ENCODE data around the gene MICA. TPM values are rescaled to one million over a fixed set of nuclear protein-coding genes. Genes with fewer than 3 reads are reported as not detected.

Gene MICA
- total and polyA plus RNA-seq, 5 experiments from 2014 or later = 3.7 to 21.9 (median 5.8) TPM

GRCh38 chr6:31464252-31465184 is 61.1 kb downstream of the MICA start:
- Mint-ChIP-seq H3K27me3 (no peaks in the 10 kb centered on the region), H3K27ac (peak overlapping the region; percentile 97 to 100 (median 99)), H3K36me3 (peaks cover 12 to 46% (median 36%) of the 10 kb centered on the region in 3 donors)

More at GRCh38 chr6:31464252-31465184, 61.1 kb downstream of the MICA start:
- Mint-ChIP-seq H3K9me3 (peaks cover 0 to 2% (median 0%) of the 10 kb centered on the region in 9 donors), H3K4me1 (peaks cover 49 to 76% (median 72%) of the 10 kb centered on the region in 4 donors), H3K4me3 (peak overlapping the region; percentile 98 to 100 (median 99))
- DNase-seq (peak in 1 of 10 donors; percentile 24), ATAC-seq (no peak)
- POLR2A ChIA-PET = interaction anchor here (0.6 to 0.8 kb wide), 2 partner anchors 10 to 63 kb away, joined by 3 read pairs; no protein-coding TSS in a partner anchor

Small RNA genes within 50 kb of the gene (microRNA-seq; reads per million reads assigned to microRNA genes)
- 1.4 reads per million for gene MIR6891 (ENCODE audit: borderline microRNAs expressed)

Other genes with a start within 250 kb of the MICA start
- 10 to 100 TPM; 36.4 to 37.8 TPM for gene CCHCR1, start 245.8 kb upstream of the MICA start, total RNA-seq
- gene CCHCR1, start 245.8 kb upstream of the MICA start, polyA plus RNA-seq = 1 to 10 TPM; 6.3 to 9.2 (median 6.4) TPM
- gene TCF19, start 245.0 kb upstream of the MICA start, total RNA-seq = 10 to 100 TPM in 1 of 2 experiments, 1 to 10 TPM in 1; 9.3 to 10.2 TPM
- gene TCF19, start 245.0 kb upstream of the MICA start, polyA plus RNA-seq = 1 to 10 TPM; 5.6 to 9.7 (median 8.4) TPM
- gene POU5F1, start 232.9 kb upstream of the MICA start, total RNA-seq = 1 to 10 TPM in 1 of 2 experiments, under 1 TPM in 1; 0.85 to 1.6 TPM
- gene POU5F1, start 232.9 kb upstream of the MICA start, polyA plus RNA-seq = not detected
- gene HLA-C, start 131.5 kb upstream of the MICA start, total RNA-seq = 1,000 to 10,000 TPM; 1,354 to 1,362 TPM
- 1,000 to 10,000 TPM; 2,582 to 3,026 (median 3,019) TPM for gene HLA-C, start 131.5 kb upstream of the MICA start, polyA plus RNA-seq
- 1,000 to 10,000 TPM; 5,337 to 5,382 TPM for gene HLA-B, start 46.4 kb upstream of the MICA start, total RNA-seq
- 1,000 to 10,000 TPM; 5,978 to 8,548 (median 7,722) TPM for gene HLA-B, start 46.4 kb upstream of the MICA start, polyA plus RNA-seq
- gene MICB, start 94.5 kb downstream of the MICA start, total RNA-seq = 10 to 100 TPM; 12.3 to 13.8 TPM
- 1 to 10 TPM; 3.3 to 4.7 (median 3.8) TPM for gene MICB, start 94.5 kb downstream of the MICA start, polyA plus RNA-seq
- gene MCCD1, start 125.4 kb downstream of the MICA start, total RNA-seq = not detected
- gene MCCD1, start 125.4 kb downstream of the MICA start, polyA plus RNA-seq = not detected
- 100 to 1,000 TPM; 679 to 768 TPM for gene DDX39B, start 138.4 kb downstream of the MICA start, total RNA-seq
- gene DDX39B, start 138.4 kb downstream of the MICA start, polyA plus RNA-seq = 100 to 1,000 TPM in 1 of 3 donors, 10 to 100 TPM in 2; 53.6 to 104 (median 96.0) TPM
- gene ATP6V1G2, start 143.0 kb downstream of the MICA start, total RNA-seq = 1 to 10 TPM; 7.9 TPM
- under 1 TPM in 2 of 3 donors, not detected in 1; 0.55 to 0.56 TPM for gene ATP6V1G2, start 143.0 kb downstream of the MICA start, polyA plus RNA-seq
- 10 to 100 TPM; 14.1 to 15.2 TPM for gene NFKBIL1, start 144.0 kb downstream of the MICA start, total RNA-seq
- gene NFKBIL1, start 144.0 kb downstream of the MICA start, polyA plus RNA-seq = 10 to 100 TPM in 1 of 3 donors, 1 to 10 TPM in 2; 8.4 to 10.0 (median 8.5) TPM
- 10 to 100 TPM; 14.3 to 16.2 TPM for gene LTA, start 168.7 kb downstream of the MICA start, total RNA-seq
- gene LTA, start 168.7 kb downstream of the MICA start, polyA plus RNA-seq = 10 to 100 TPM; 11.0 to 40.1 (median 29.9) TPM
- gene TNF, start 172.0 kb downstream of the MICA start, total RNA-seq = 1 to 10 TPM; 2.1 to 2.3 TPM
- under 1 TPM; 0.11 to 0.53 (median 0.37) TPM for gene TNF, start 172.0 kb downstream of the MICA start, polyA plus RNA-seq
- gene LTB, start 178.8 kb downstream of the MICA start, total RNA-seq = 100 to 1,000 TPM; 450 to 469 TPM
- gene LTB, start 178.8 kb downstream of the MICA start, polyA plus RNA-seq = 1,000 to 10,000 TPM in 2 of 3 donors, 100 to 1,000 TPM in 1; 707 to 1,760 (median 1,173) TPM
- 10 to 100 TPM; 13.7 to 19.1 TPM for gene LST1, start 182.7 kb downstream of the MICA start, total RNA-seq
- gene LST1, start 182.7 kb downstream of the MICA start, polyA plus RNA-seq = 10 to 100 TPM; 13.4 to 18.0 (median 15.0) TPM
- 1 to 10 TPM; 8.5 to 8.8 TPM for gene NCR3, start 189.4 kb downstream of the MICA start, total RNA-seq
- gene NCR3, start 189.4 kb downstream of the MICA start, polyA plus RNA-seq = 10 to 100 TPM; 54.3 to 86.3 (median 76.0) TPM
- 10 to 100 TPM; 23.0 to 27.3 TPM for gene AIF1, start 211.6 kb downstream of the MICA start, total RNA-seq
- gene AIF1, start 211.6 kb downstream of the MICA start, polyA plus RNA-seq = 100 to 1,000 TPM; 145 to 242 (median 239) TPM
- 100 to 1,000 TPM; 227 to 230 TPM for gene PRRC2A, start 217.1 kb downstream of the MICA start, total RNA-seq
- 1 to 10 TPM; 4.5 to 7.1 (median 5.0) TPM for gene PRRC2A, start 217.1 kb downstream of the MICA start, polyA plus RNA-seq
- 100 to 1,000 TPM; 244 to 258 TPM for gene BAG6, start 249.1 kb downstream of the MICA start, total RNA-seq
- 10 to 100 TPM; 17.7 to 21.5 (median 21.1) TPM for gene BAG6, start 249.1 kb downstream of the MICA start, polyA plus RNA-seq